Measurements from ENCODE around the gene MED4. TPM values are rescaled to one million over a fixed set of nuclear protein-coding genes. Genes with fewer than 3 reads are reported as not detected.

MED4 gene
- total and polyA plus RNA-seq, 9 of the 15 experiments (the other 6 are each of a cell fraction or from before 2014, with no cell fraction given), result 24.5 to 87.3 (median 58.3) TPM

GRCh38 chr13:48142436-48142835 lies 47.5 kb upstream of the MED4 start (continued):
- TF ChIP-seq BDP1 (IDR thresholded peaks at IDR 0.05; ENCODE audit: insufficient read depth, insufficient read length), result no peak
- TF ChIP-seq ZFP30 (CRISPR knock-in tag; IDR thresholded peaks at IDR 0.05; ENCODE audit: borderline replicate concordance), result no peak

- Histone ChIP-seq H3K9me3 (replicated peaks; ENCODE audit: control insufficient read depth, insufficient read depth, low read depth, low read length) (no peaks in the 10 kb centered on the region), H3K9ac (ENCODE audit: insufficient read depth in 1 of 2, low read depth in 2 of 2, low read length in 2 of 2) (no peak overlapping the region), H3K27me3 (ENCODE audit: control insufficient read depth in 2 of 2, insufficient read depth in 2 of 2, low read length in 2 of 2) (no peaks in the 10 kb centered on the region), H3K4me2 (ENCODE audit: insufficient read depth, low read length) (no peak overlapping the region), H4K20me1 (replicated peaks; ENCODE audit: control insufficient read depth, insufficient read depth, low read length) (no peaks in the 10 kb centered on the region), H3K79me2 (ENCODE audit: control insufficient read depth, insufficient read depth, low read length) (no peaks in the 10 kb centered on the region), H3K4me1 (replicated peaks in 1 of 2; ENCODE audit: control insufficient read depth in 2 of 2, insufficient read depth in 2 of 2, low read length in 2 of 2) (no peaks in the 10 kb centered on the region), H3K4me3 (no peak overlapping the region), H3K27ac (ENCODE audit: extremely low read depth, low read depth, low read length) (no peak overlapping the region), H3K36me3 (ENCODE audit: control insufficient read depth, insufficient read depth, low read length) (no peaks in the 10 kb centered on the region), H2AFZ (ENCODE audit: low read depth, low read length) (no peak overlapping the region), H3K9me1 (ENCODE audit: control insufficient read depth, insufficient read depth, low read length) (no peaks in the 10 kb centered on the region)
- in situ Hi-C loops (cut with MboI) (no loop called here), intact Hi-C loops (cut with micrococcal nuclease) (no loop called here)
- CTCF ChIA-PET (ENCODE audit: low intra/inter-chr PET ratio), result no interaction called here
- FAIRE-seq (no peak), DNase-seq (ENCODE audit: extremely low read depth in 1 of 4, low spot score in 3 of 4) (no peak), ATAC-seq (no peak)
- BruUV-seq (replicated peaks), result no TSS peak
- WGBS (ENCODE audit: insufficient coverage, low coverage, missing lambda C conversion rate), result 15% methylated on average over 4 of the region's 4 CpGs
- TF ChIP-seq BMI1 (IDR thresholded peaks at IDR 0.05; ENCODE audit: low read length) (no peak), ZNF644 (tag; IDR thresholded peaks at IDR 0.05; ENCODE audit: low read depth) (no peak), HEY1 (CRISPR knock-in tag; IDR thresholded peaks at IDR 0.05; ENCODE audit: borderline replicate concordance) (no peak), PRMT5 (CRISPR knock-in tag; IDR thresholded peaks at IDR 0.05) (no peak), TAF9B (IDR thresholded peaks at IDR 0.05; ENCODE audit: partially characterized antibody) (no peak)
- POLR2A ChIA-PET, result interaction anchor here (1.0 kb wide), 1 partner anchor 11 kb away, joined by 4 read pairs; no protein-coding TSS in a partner anchor
These were observed 43.4 kb upstream of the MED4 start for GRCh38 chr13:48138270-48138669.
